ENCODE results near the gene ACSF3. TPM values are rescaled to one million over a fixed set of nuclear protein-coding genes. Genes with fewer than 3 reads are reported as not detected.

ACSF3 gene
- total RNA-seq, 1 donor from 2014 or later: 31.7 TPM

DNA sequence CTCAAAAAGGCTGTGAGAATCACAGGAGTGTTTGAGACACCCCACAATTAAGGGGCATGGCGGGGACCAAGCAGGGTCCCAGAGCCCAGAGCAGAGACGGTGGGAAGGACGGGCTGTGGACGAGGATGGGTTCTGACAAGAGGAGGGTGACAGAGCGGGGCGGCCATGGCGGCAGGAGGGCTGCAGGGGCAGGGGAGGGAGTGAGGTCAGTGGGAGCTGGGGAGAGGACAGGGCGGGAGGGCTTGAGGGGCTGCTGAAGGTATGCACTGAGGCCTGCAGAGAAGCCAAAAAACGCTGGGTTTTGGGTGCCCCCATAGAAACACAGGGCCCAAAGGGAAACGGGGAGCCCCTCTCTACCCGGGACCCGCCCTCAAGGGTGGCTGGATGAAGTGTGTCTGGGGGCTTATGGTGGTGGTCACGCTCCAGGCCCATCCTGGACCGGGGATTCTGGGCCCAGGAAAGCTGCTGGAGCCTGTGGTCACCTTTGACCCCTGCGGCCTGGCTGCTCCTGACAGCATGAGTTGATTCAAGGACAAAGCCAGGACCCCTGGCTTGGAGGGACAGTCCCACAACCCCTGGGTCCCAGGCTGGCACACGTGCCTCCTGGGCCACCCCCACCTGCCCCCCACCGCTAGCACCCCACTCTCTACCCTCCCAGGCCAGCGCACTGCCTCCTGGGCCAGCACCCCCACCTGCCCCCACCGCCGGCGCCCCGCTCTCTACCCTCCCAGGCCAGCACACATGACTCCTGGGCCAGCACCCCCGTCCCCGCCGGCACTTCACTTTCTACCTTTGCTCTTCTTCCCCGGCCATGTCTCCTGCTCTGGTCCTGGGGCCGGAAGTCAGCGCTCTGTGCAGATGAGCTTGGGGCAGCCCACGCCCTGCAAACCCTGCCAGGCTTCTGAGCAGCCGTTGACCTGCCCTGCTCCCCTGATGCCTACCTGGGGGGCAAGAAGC lies 31.0 kb upstream of the ACSF3 start:
- no peak overlapping the region for H3K4me3 ChIP-seq
- intact Hi-C loops (cut with DNase I): no loop called here
- TF ChIP-seq, protein P1, sequence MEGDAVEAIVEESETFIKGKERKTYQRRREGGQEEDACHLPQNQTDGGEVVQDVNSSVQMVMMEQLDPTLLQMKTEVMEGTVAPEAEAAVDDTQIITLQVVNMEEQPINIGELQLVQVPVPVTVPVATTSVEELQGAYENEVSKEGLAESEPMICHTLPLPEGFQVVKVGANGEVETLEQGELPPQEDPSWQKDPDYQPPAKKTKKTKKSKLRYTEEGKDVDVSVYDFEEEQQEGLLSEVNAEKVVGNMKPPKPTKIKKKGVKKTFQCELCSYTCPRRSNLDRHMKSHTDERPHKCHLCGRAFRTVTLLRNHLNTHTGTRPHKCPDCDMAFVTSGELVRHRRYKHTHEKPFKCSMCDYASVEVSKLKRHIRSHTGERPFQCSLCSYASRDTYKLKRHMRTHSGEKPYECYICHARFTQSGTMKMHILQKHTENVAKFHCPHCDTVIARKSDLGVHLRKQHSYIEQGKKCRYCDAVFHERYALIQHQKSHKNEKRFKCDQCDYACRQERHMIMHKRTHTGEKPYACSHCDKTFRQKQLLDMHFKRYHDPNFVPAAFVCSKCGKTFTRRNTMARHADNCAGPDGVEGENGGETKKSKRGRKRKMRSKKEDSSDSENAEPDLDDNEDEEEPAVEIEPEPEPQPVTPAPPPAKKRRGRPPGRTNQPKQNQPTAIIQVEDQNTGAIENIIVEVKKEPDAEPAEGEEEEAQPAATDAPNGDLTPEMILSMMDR (IDR thresholded peaks at IDR 0.05): no peak
- DNase-seq (no peak), ATAC-seq (no peak)
- H3K27ac ChIP-seq: no peak overlapping the region
- H3K27me3 ChIP-seq (ENCODE audit: low read depth): peaks cover 21% of the 10 kb centered on the region
- H3K36me3 ChIP-seq: no peaks in the 10 kb centered on the region
- H3K4me1 ChIP-seq: no peaks in the 10 kb centered on the region
- no peaks in the 10 kb centered on the region for H3K9me3 ChIP-seq

DNA sequence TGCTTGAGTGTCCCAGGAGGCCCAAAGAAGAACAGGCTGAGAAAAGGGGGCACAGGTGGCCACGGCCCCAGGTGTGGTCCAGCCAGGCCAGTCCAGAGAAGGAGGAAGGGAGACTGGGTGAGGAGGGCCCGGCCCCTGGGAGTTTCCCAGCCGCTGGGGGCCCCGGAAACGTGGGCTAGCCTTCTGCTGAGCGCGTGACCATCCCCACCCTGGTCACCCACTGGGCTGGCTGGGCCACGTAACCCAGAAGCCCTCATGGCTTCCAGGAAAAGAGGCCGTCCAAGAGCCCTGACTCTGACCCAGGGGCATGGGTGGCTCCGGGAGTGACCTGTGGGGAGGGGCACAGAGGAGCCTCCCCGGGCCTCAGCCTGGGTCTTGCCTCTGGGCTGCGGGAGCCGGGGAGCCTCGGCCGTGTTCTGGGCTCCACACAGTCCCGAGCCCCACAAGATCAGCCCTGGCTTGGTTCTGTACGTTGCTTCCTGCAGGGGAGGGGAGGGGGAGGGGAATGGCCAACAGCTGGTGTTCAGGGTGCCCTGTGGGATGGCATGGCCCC lies 29.8 kb upstream of the ACSF3 start:
- H3K9me3 ChIP-seq: no peaks in the 10 kb centered on the region
- intact Hi-C loops (cut with DNase I): no loop called here
- DNase-seq: no peak
- no peak overlapping the region for H3K27ac ChIP-seq
- TF ChIP-seq, protein P1 (IDR thresholded peaks at IDR 0.05): no peak
- H3K4me1 ChIP-seq: no peaks in the 10 kb centered on the region
- peaks cover 21% of the 10 kb centered on the region for H3K27me3 ChIP-seq (ENCODE audit: low read depth)
- no peaks in the 10 kb centered on the region for H3K36me3 ChIP-seq
- peak in 1 of 2 donors; percentile 6 for ATAC-seq
- no peak overlapping the region for H3K4me3 ChIP-seq

DNA sequence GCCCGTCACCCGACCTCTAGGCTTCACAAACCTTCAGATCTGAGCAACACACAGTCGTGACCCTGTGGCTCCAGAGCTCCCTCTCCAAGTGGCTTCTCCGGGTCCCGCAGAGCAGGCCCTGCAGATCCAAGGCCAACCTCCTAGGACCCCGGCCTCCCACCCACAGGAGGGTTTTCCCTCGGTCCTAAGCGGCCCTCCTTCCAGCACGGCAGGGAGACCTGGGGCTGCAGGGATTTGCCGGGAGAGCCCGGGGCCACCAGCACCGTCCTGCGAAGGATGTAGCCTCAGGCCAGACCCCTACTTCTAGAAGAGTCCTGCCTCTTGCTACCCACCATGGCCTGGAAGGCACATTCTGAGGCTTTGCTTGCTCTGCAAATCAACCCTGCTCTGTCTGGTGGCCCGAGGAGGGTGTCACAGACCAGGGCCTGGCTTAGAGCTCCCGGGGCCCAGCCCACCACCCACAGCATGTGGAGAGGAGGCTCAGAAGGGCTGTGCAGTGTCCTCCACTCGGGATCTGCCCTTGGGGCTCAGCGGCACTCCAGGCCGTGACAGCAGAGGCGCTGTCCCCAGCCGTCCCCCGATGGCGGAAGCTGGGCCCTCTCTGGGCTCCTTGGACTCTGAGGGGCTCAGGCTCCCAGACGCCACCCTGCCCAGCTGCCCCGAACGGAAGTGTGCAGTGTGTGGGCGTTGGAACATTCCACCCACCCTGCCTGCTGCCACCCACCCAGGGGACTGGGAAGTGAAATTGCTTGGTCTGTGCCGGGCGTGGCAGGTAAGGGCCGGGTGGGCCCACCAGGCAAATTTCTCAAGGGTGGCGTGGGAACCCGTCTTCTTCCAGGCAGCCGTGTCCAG lies 28.8 kb upstream of the ACSF3 start:
- intact Hi-C loops (cut with DNase I): no loop called here
- H3K27me3 ChIP-seq (ENCODE audit: low read depth): peaks cover 26% of the 10 kb centered on the region
- H3K9me3 ChIP-seq: no peaks in the 10 kb centered on the region
- DNase-seq (no peak), ATAC-seq (peak in 1 of 2 donors; percentile 14)
- no peaks in the 10 kb centered on the region for H3K36me3 ChIP-seq
- TF ChIP-seq, protein P1 (IDR thresholded peaks at IDR 0.05): no peak
- no peak overlapping the region for H3K4me3 ChIP-seq
- H3K4me1 ChIP-seq: no peaks in the 10 kb centered on the region
- no peak overlapping the region for H3K27ac ChIP-seq

DNA sequence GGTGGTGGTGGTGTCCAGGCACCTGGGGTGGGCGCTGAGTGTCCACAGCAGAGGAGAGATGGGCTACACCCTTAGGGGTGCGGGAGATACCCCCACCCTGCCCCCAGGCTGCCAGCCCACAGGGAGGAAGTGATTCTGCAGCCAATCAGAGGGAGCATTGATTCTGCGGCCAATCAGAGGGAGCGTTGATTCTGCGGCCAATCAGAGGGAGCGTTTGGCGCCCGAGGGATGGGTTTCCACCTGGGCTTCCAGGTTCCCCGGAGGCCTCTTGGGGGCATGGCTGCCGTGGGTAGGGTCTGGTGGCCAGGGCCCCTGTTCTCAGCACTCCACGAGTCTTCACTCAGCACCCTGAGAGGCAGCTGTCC lies 28.2 kb upstream of the ACSF3 start:
- Histone ChIP-seq H3K27ac (no peak overlapping the region), H3K4me3 (no peak overlapping the region), H3K36me3 (no peaks in the 10 kb centered on the region), H3K9me3 (no peaks in the 10 kb centered on the region), H3K4me1 (no peaks in the 10 kb centered on the region), H3K27me3 (ENCODE audit: low read depth) (peaks cover 26% of the 10 kb centered on the region)
- TF ChIP-seq, protein P1 (IDR thresholded peaks at IDR 0.05): no peak
- DNase-seq (no peak), ATAC-seq (no peak)
- intact Hi-C loops (cut with DNase I): no loop called here

DNA sequence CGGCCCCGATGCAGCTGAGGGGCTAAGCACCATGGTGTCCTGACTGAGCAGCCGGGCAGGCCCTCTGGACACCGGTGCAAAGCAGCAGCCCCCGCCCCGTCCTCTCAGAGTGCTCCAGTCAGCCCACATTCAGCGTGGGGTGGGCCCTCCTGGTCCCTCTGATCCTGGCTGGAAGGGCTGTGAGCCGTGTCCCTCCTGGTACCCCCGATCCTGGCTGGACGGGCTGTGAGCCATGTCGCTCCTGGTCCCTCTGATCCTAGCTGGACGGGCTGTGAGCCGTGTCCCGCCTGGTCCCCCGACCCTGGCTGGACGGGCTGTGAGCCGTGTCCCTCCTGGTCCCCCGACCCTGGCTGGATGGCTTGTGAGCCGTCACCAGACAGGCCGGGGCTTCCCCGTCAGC lies 26.9 kb upstream of the ACSF3 start:
- no peak overlapping the region for H3K27ac ChIP-seq
- no peaks in the 10 kb centered on the region for H3K9me3 ChIP-seq
- H3K36me3 ChIP-seq: no peaks in the 10 kb centered on the region
- DNase-seq (no peak), ATAC-seq (peak in 1 of 2 donors; percentile 13)
- H3K4me3 ChIP-seq: no peak overlapping the region
- no peaks in the 10 kb centered on the region for H3K4me1 ChIP-seq
- TF ChIP-seq, protein P1 (IDR thresholded peaks at IDR 0.05): no peak
- peaks cover 31% of the 10 kb centered on the region for H3K27me3 ChIP-seq (ENCODE audit: low read depth)
- intact Hi-C loops (cut with DNase I): no loop called here
